LNCaP clone FGC (cell line): ENCODE measurements around the gene KLHL22.
A peak's percentile ranks its signal among the peaks of the same experiment; 100 is the strongest.
"Not testable (repeated sequence)": the region's sequence is repeated elsewhere in the genome, so short reads cannot be mapped to it uniquely, and the experiment has no call there.

Experiments
- DNase-seq: peaks from one replicate; pipeline ENCODE4 v3.0.0-alpha.2; 2011; ENCODE audit warnings: low read depth
- H3K4me3 ChIP-seq: 2 replicates; pipeline ENCODE4 v1.5.1; 2011; ENCODE audit warnings: mild to moderate bottlenecking, low read depth, low read length, control low read depth
- TF ChIP-seq, protein P1 (sequence below): IDR thresholded peaks from 2 replicates; pipeline ENCODE4 v1.5.1; 2012; ENCODE audit warnings: mild to moderate bottlenecking; ENCODE audit not compliant: control insufficient read depth, insufficient read depth; ENCODE audit errors: extremely low read depth

The KLHL22 gene, protein sequence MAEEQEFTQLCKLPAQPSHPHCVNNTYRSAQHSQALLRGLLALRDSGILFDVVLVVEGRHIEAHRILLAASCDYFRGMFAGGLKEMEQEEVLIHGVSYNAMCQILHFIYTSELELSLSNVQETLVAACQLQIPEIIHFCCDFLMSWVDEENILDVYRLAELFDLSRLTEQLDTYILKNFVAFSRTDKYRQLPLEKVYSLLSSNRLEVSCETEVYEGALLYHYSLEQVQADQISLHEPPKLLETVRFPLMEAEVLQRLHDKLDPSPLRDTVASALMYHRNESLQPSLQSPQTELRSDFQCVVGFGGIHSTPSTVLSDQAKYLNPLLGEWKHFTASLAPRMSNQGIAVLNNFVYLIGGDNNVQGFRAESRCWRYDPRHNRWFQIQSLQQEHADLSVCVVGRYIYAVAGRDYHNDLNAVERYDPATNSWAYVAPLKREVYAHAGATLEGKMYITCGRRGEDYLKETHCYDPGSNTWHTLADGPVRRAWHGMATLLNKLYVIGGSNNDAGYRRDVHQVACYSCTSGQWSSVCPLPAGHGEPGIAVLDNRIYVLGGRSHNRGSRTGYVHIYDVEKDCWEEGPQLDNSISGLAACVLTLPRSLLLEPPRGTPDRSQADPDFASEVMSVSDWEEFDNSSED

DNA sequence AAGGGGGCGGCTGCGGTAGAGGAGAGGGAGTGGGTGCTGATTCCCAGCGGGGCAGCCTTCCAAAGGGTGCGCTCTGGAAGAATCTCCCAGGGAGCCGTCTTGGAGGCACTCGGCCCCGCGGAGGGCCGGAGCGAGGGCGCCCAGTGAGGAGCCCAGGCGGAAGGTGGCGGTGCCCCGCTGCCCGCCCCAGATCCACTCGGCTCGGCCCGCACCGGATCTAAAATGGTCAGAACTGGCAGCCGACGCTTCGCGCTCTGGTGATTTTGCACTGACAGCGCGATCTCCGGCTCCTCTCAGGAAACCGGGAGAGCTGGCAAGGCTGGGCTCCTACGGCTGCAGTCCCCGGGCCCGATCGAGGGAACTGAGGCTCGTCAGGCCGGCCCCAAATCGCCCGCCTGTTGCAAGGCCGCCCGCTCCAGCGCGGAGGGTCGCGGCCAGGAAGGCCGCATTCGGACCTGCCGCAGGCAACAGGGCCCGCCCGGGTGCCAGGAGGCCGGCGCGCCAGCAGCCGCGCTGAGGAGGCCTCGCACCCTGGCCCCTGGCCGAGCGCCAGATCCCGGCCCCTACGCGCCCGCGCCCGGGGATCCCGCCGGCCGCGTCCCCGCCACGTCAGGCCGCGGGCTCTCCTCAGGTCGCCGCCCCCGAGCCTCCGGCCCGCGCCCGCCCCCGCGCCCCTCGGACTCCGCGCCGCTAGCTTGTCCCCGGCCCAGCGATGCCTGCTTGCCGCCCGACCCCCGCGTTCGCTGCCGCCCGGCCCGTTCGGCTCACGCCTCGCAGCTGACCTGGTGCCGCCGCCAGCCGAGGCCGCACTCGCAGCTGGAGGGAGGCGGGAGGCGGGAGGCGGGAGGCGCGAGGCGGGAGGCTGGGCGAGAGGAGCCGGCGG lies at the start of gene KLHL22:
Gene KLHL22 (minus strand): TSS at position 818 of the 883 bp plus-strand sequence. CDS start 6,584 bp downstream, outside the sequence.
- DNase-seq: no peak
- H3K4me3 ChIP-seq: peak within 1 kb of the TSS; percentile 82
- TF ChIP-seq, protein P1, sequence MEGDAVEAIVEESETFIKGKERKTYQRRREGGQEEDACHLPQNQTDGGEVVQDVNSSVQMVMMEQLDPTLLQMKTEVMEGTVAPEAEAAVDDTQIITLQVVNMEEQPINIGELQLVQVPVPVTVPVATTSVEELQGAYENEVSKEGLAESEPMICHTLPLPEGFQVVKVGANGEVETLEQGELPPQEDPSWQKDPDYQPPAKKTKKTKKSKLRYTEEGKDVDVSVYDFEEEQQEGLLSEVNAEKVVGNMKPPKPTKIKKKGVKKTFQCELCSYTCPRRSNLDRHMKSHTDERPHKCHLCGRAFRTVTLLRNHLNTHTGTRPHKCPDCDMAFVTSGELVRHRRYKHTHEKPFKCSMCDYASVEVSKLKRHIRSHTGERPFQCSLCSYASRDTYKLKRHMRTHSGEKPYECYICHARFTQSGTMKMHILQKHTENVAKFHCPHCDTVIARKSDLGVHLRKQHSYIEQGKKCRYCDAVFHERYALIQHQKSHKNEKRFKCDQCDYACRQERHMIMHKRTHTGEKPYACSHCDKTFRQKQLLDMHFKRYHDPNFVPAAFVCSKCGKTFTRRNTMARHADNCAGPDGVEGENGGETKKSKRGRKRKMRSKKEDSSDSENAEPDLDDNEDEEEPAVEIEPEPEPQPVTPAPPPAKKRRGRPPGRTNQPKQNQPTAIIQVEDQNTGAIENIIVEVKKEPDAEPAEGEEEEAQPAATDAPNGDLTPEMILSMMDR: no peak

DNA sequence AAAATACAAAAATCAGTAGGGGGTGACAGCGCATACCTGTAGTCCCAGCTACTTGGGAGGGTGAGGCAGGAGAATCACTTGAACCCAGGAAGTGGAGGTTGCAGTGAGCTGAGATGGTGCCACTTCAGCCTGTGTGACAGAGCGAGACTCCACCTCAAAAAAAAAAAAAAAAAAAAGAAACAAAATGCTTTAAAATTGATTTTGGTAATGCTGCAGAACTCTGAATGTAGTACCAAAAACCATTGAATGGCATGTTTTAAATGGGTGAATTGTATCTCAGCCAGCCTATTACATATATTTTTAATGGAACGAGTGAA lies 49.7 kb upstream of the KLHL22 start:
- H3K4me3 ChIP-seq, DNase-seq: not testable (repeated sequence)

DNA sequence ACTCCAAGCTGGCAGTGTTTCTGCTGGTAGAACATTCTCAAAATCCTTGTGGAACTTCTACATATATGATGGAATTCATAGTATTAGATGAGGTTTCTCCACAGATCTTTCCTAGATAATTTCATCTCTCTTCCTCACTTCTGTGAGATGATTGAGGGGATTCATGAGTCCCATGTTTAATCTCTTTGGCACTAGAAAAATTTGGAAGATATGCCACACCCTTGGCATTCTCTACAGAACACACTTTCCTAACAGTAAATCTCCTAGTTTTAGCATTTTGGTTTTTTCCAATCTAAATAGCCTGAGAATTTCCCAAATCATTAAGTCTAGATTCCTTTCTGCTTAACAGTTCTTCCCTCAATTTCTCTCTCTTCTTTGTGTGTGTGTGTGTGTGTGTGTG lies 47.1 kb upstream of the KLHL22 start:
- H3K4me3 ChIP-seq: no peak overlapping the region
- TF ChIP-seq, protein P1: no peak
- DNase-seq: no peak

DNA sequence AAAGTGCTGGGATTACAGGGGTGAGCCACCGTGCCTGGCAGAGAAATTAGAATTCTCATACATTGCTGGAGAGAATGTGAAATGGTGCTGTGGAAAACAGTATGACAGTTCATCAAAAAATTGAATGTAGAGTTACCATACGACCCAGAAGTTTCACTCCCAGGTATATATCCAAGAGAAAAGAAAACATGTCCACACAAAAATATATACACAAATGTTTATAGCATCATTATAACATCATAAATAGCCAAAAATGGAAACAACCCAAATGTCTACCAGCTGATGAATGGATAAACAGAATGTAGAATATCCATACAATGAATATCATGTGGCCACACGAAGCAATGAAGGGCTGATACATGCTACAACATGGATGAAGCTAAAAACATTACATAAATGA lies 46.5 kb upstream of the KLHL22 start:
- no peak for DNase-seq
- H3K4me3 ChIP-seq: no peak overlapping the region
- TF ChIP-seq, protein P1: no peak

DNA sequence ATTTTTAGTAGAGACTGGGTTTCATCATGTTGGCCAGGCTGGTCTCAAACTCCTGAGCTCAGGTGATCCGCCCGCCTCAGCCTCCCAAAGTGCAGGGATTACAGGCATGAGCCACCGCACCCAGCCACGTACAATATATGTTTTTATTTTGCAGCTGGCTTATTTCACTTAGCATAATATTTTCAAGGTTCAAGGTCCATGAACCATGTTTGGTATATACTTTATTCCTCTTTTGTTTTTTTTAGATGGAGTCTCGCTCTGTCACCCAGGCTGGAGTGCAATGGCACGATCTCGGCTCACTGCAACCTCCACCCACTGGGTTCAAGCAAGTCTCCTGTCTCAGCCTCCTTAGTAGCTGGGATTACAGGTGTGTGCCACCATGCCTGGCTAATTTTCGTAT lies 43.3 kb upstream of the KLHL22 start:
- H3K4me3 ChIP-seq, DNase-seq: not testable (repeated sequence)

DNA sequence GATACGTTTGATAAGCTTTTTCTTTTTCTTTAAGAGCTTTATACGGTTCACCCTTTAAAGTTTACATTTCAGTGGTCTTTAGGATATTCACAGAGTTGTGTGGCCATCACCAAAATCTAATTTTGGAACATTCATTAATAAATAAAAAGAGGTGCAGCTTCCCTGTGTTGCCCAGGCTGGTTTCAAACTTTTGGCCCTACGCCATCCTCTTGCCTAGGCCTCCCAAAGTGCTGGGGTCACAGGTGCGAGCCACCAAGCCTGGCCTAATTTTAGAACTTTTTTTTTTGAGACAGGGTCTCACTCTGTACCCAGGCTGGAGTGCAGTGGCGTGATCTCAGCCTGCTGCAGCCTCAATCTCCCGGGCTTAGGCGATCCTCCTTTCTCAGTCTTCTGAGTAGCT lies 42.4 kb upstream of the KLHL22 start:
- no peak for DNase-seq
- TF ChIP-seq, protein P1: no peak
- H3K4me3 ChIP-seq: no peak overlapping the region

DNA sequence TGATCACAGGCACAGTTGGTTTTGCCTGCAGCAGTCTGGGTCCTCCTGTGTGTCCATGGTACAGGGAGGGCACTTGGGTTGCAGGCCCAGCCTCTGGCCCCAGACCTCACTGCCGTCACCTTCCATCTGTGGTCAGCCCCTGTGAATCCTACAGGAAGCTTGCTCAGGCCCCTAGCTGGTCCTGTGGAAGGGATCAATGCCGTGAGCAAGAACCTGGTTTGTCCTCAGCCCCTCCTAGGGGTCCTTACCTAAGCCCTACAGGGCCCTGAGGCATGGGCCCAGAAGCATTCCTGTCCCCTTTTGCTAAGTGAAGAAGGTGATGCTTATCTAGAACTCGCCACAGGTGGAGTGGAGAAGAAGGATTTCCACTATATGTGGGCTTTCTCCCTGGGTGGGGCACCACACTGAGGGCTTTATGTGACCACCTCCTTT lies 41.7 kb upstream of the KLHL22 start:
- TF ChIP-seq, protein P1: no peak
- no peak for DNase-seq
- no peak overlapping the region for H3K4me3 ChIP-seq
